ENCODE measurements around the gene PLB1. TPM values are rescaled to one million over a fixed set of nuclear protein-coding genes. Genes with fewer than 3 reads are reported as not detected.
A peak's percentile ranks its signal among the peaks of the same experiment; 100 is the strongest.

PLB1 gene
- total RNA-seq, 1 donor from 2014 or later: 3.2 TPM

DNA sequence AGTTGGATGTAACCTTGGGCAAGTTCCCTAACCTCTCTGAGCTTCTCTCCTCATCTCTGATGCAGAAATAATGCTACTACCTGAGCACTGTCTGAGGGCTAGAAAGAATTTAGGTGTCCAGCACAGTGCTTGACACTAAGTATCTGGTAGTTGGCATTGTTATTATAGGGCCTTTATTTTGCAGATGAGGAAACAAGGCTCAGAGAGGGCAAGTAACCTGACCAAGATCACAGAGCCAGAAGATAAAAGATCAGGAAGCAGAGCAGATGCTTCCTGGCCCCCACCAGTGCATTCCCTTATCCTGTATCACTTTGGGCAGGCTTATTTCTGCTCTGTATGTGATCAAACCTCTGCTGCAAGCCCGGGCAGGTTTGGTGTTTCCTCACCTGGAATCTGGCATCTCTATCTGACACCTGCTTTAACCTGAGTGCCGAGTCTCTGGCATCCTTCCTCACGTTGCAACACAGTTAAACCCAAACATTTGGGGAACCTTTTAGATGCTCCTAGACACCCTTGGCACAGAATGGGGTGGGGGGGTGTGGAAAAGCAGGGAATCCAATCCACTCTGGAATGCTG, 69.9 kb downstream of the PLB1 start:
- H3K4me1 Mint-ChIP-seq (ENCODE audit: unreplicated experiment): peaks cover 14% of the 10 kb centered on the region
- no peaks in the 10 kb centered on the region for H3K9me3 Mint-ChIP-seq (ENCODE audit: unreplicated experiment)
- no peak for DNase-seq (ENCODE audit: low spot score)
- peak overlapping the region; percentile 89 for H3K4me3 Mint-ChIP-seq (ENCODE audit: unreplicated experiment)
- no peaks in the 10 kb centered on the region for H3K36me3 Mint-ChIP-seq (ENCODE audit: low read depth, unreplicated experiment)
- peak overlapping the region; percentile 64 for H3K27ac Mint-ChIP-seq (ENCODE audit: unreplicated experiment)
- H3K27me3 Mint-ChIP-seq (ENCODE audit: unreplicated experiment): peaks cover 2% of the 10 kb centered on the region
- TF ChIP-seq, protein P1, sequence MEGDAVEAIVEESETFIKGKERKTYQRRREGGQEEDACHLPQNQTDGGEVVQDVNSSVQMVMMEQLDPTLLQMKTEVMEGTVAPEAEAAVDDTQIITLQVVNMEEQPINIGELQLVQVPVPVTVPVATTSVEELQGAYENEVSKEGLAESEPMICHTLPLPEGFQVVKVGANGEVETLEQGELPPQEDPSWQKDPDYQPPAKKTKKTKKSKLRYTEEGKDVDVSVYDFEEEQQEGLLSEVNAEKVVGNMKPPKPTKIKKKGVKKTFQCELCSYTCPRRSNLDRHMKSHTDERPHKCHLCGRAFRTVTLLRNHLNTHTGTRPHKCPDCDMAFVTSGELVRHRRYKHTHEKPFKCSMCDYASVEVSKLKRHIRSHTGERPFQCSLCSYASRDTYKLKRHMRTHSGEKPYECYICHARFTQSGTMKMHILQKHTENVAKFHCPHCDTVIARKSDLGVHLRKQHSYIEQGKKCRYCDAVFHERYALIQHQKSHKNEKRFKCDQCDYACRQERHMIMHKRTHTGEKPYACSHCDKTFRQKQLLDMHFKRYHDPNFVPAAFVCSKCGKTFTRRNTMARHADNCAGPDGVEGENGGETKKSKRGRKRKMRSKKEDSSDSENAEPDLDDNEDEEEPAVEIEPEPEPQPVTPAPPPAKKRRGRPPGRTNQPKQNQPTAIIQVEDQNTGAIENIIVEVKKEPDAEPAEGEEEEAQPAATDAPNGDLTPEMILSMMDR (IDR thresholded peaks at IDR 0.05; ENCODE audit: unreplicated experiment): no peak

DNA sequence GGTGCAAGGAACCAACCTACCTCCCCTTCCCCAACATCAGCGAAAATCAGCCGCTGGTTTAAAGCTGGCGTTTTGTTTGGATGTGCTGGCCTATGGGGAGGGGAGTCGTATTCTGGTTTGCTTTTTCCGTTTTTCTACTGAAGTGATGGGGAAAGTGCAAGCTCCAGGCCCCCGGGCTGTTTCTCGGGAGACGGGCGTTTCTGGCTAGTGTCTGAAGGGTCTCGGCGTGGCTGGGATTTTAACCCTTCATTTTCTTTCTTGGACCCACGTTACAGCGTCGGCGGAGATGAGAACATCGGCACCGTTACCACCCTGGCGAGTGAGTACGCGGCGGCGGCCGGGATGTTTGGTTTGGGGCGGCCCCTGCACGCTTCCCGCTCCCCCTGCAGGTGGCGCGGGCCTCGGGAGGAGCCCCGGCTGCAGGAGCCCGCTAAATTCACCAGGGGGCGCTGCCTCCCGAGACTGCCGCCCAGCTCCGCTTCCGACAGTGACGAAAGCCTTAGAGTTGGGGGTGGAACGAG, 70.7 kb downstream of the PLB1 start:
- no peaks in the 10 kb centered on the region for H3K9me3 Mint-ChIP-seq (ENCODE audit: unreplicated experiment)
- peaks cover 14% of the 10 kb centered on the region for H3K4me1 Mint-ChIP-seq (ENCODE audit: unreplicated experiment)
- H3K4me3 Mint-ChIP-seq (ENCODE audit: unreplicated experiment): peak overlapping the region; percentile 89
- TF ChIP-seq, protein P1 (IDR thresholded peaks at IDR 0.05; ENCODE audit: unreplicated experiment): peak; percentile 100
- H3K36me3 Mint-ChIP-seq (ENCODE audit: low read depth, unreplicated experiment): no peaks in the 10 kb centered on the region
- H3K27ac Mint-ChIP-seq (ENCODE audit: unreplicated experiment): no peak overlapping the region
- H3K27me3 Mint-ChIP-seq (ENCODE audit: unreplicated experiment): peaks cover 1% of the 10 kb centered on the region
- DNase-seq (ENCODE audit: low spot score): peak; percentile 95

DNA sequence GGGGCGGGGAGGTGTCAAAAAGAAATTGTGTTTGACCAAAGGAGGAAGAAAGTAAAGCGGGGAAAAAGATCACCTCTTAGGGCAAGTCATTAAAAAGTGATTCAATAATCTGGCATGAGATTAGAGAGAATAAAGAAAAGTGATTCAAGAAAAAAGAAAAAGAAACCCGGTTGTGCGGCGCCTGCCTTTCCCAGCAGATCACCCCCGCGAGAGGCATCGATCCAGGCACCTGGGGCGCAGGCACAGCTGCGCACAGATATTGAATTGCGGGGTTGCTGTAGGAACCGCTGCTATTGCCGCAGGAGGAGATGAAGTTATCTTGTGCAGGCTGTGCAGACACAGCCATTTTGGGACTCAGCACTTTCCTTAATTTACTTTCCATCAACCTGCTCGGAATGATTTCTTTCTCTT, 71.2 kb downstream of the PLB1 start:
- peak overlapping the region; percentile 87 for H3K4me3 Mint-ChIP-seq (ENCODE audit: unreplicated experiment)
- H3K4me1 Mint-ChIP-seq (ENCODE audit: unreplicated experiment): peaks cover 14% of the 10 kb centered on the region
- peaks cover 1% of the 10 kb centered on the region for H3K27me3 Mint-ChIP-seq (ENCODE audit: unreplicated experiment)
- no peaks in the 10 kb centered on the region for H3K9me3 Mint-ChIP-seq (ENCODE audit: unreplicated experiment)
- H3K27ac Mint-ChIP-seq (ENCODE audit: unreplicated experiment): peak overlapping the region; percentile 13
- TF ChIP-seq, protein P1 (IDR thresholded peaks at IDR 0.05; ENCODE audit: unreplicated experiment): peak; percentile 84
- no peak for DNase-seq (ENCODE audit: low spot score)
- H3K36me3 Mint-ChIP-seq (ENCODE audit: low read depth, unreplicated experiment): no peaks in the 10 kb centered on the region

DNA sequence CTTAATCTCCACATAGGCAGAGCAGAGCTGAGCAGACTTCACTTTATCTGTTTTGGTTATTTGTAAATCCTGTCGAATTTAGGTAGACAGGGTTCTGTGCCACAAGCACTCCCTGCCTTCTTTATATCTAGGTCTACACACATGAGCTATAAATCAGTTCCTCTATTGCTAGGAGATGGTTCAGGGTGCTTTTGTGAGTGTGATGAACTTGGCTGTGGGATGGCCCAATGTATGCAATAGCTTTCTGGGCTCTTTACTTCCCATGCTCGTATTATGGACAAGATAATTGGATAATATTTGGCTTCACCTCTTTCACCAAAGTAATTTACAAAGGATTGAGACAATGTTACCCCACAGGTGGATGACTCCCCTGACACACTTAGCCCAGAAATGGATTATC, 72.2 kb downstream of the PLB1 start:
- H3K27ac Mint-ChIP-seq (ENCODE audit: unreplicated experiment): no peak overlapping the region
- no peak overlapping the region for H3K4me3 Mint-ChIP-seq (ENCODE audit: unreplicated experiment)
- H3K27me3 Mint-ChIP-seq (ENCODE audit: unreplicated experiment): peaks cover 1% of the 10 kb centered on the region
- DNase-seq (ENCODE audit: low spot score): no peak
- no peaks in the 10 kb centered on the region for H3K9me3 Mint-ChIP-seq (ENCODE audit: unreplicated experiment)
- H3K4me1 Mint-ChIP-seq (ENCODE audit: unreplicated experiment): peaks cover 9% of the 10 kb centered on the region
- H3K36me3 Mint-ChIP-seq (ENCODE audit: low read depth, unreplicated experiment): no peaks in the 10 kb centered on the region
- TF ChIP-seq, protein P1 (IDR thresholded peaks at IDR 0.05; ENCODE audit: unreplicated experiment): no peak

DNA sequence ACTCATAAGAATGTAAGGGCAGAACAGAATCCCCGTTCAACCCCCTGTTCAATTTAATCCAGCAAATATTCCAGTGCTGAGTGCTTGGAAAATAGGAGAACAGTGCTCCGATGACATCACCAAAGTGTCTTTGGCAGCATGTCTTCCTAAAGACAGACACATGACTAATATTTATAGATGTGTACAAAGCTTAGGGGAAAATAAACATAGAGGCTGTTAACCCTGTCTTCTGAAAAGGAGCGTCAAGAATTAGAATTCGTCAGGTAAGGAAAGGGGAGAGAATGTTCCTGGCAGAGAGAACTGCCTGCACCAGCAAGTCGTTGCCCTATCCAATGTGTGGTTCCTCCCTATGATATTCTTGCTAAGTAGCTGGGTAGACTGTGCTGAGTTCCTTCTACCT, 72.7 kb downstream of the PLB1 start:
- TF ChIP-seq, protein P1 (IDR thresholded peaks at IDR 0.05; ENCODE audit: unreplicated experiment): no peak
- Mint-ChIP-seq H3K36me3 (ENCODE audit: low read depth, unreplicated experiment) (no peaks in the 10 kb centered on the region), H3K27me3 (ENCODE audit: unreplicated experiment) (peaks cover 1% of the 10 kb centered on the region), H3K4me3 (ENCODE audit: unreplicated experiment) (no peak overlapping the region), H3K27ac (ENCODE audit: unreplicated experiment) (no peak overlapping the region), H3K4me1 (ENCODE audit: unreplicated experiment) (peaks cover 7% of the 10 kb centered on the region), H3K9me3 (ENCODE audit: unreplicated experiment) (no peaks in the 10 kb centered on the region)
- no peak for DNase-seq (ENCODE audit: low spot score)
